Measurements from ENCODE around the gene SLIT3.

DNA sequence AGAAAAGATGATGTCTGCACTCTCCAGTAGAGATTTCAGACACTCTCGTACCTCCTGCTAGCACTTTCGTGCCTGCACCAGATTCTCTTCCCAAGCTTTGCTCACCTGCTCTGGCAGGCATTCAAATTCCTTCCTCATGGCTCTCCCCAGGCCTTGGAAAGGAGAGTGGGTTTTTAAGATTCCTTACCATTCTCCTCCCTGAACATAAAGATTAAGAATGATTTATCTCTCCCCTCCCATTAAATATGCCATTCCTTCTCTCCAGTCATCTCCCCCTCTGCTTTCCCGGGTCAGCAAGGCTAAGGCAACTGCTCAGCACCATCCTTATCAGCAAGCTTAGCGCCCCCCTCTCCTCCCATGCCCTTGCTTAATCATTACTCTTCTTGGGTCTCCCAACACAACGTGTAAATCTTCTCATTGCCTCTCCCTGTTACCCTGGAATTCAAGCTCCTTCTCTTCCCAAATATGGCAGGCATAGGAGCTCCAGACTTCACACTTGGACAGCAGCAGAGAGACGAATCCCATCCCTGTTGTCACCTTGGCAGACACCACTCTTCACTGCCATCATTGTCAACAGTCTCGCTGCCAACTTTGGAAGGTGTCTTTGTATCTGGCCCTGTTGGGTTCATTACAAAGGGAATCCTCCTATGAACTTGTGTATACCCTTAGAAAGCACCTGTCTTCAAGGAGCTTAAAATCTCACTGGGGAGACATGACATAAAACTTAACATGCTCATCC, 332.9 kb downstream of the SLIT3 start:
- TF ChIP-seq, protein P1, sequence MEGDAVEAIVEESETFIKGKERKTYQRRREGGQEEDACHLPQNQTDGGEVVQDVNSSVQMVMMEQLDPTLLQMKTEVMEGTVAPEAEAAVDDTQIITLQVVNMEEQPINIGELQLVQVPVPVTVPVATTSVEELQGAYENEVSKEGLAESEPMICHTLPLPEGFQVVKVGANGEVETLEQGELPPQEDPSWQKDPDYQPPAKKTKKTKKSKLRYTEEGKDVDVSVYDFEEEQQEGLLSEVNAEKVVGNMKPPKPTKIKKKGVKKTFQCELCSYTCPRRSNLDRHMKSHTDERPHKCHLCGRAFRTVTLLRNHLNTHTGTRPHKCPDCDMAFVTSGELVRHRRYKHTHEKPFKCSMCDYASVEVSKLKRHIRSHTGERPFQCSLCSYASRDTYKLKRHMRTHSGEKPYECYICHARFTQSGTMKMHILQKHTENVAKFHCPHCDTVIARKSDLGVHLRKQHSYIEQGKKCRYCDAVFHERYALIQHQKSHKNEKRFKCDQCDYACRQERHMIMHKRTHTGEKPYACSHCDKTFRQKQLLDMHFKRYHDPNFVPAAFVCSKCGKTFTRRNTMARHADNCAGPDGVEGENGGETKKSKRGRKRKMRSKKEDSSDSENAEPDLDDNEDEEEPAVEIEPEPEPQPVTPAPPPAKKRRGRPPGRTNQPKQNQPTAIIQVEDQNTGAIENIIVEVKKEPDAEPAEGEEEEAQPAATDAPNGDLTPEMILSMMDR (conservative IDR thresholded peaks at IDR 0.05; ENCODE audit: low read length) = no peak
- TF ChIP-seq EZH2phosphoT487 (IDR thresholded peaks at IDR 0.05; ENCODE audit: borderline replicate concordance) = no peak

Data from Loucy (cell line).